Astrocyte (in vitro differentiated cells and primary cell): ENCODE data around the gene DIP2C. TPM values are rescaled to one million over a fixed set of nuclear protein-coding genes. Genes with fewer than 3 reads are reported as not detected.

ENCODE experiments used
- DNase-seq: peaks from one replicate; pipeline ENCODE4 v3.0.0-alpha.2; 2010; ENCODE audit warnings: low read depth
- FAIRE-seq: peaks from 2 replicates; lab custom pipeline; 2011; peaks lifted over from hg19 to GRCh38; lab: Jason Lieb, UNC
- H2AFZ ChIP-seq: 2 replicates; pipeline ENCODE4 v1.6.0; 2012; ENCODE audit warnings: low read depth, low read length, inconsistent platforms
- H3K27ac ChIP-seq: 2 replicates; pipeline ENCODE4 v1.5.1; 2011; ENCODE audit warnings: low read depth, low read length, inconsistent platforms
- H3K27me3 ChIP-seq: 2 replicates; pipeline ENCODE4 v1.6.0; 2011; ENCODE audit warnings: low read length, inconsistent platforms; ENCODE audit not compliant: insufficient read depth
- H3K36me3 ChIP-seq: 2 replicates; pipeline ENCODE4 v1.5.1; 2011; ENCODE audit warnings: low read length, inconsistent platforms; ENCODE audit not compliant: insufficient read depth
- H3K4me1 ChIP-seq: 2 replicates; pipeline ENCODE4 v1.5.1; 2011; ENCODE audit warnings: low read length, inconsistent platforms; ENCODE audit not compliant: insufficient read depth
- H3K4me2 ChIP-seq: 2 replicates; pipeline ENCODE4 v1.6.0; 2012; ENCODE audit warnings: low read length, inconsistent platforms
- H3K4me3 ChIP-seq: 2 replicates; pipeline ENCODE4 v1.5.1; 2011; ENCODE audit warnings: low read depth, mild to moderate bottlenecking, low read length, inconsistent platforms; ENCODE audit not compliant: insufficient read depth
- H3K79me2 ChIP-seq: 2 replicates; pipeline ENCODE4 v1.6.0; 2012; ENCODE audit warnings: mild to moderate bottlenecking, low read length, inconsistent platforms; ENCODE audit not compliant: insufficient read depth
- H3K9ac ChIP-seq: 2 replicates; pipeline ENCODE4 v1.6.0; 2012; ENCODE audit warnings: mild to moderate bottlenecking, low read length, inconsistent platforms
- H3K9me3 ChIP-seq: 2 replicates; pipeline ENCODE4 v1.5.1; 2012; ENCODE audit warnings: low read depth, mild to moderate bottlenecking, low read length, inconsistent platforms; ENCODE audit not compliant: insufficient read depth
- H4K20me1 ChIP-seq: 2 replicates; pipeline ENCODE4 v1.6.0; 2012; ENCODE audit warnings: low read length, inconsistent platforms; ENCODE audit not compliant: insufficient read depth
- H3K27ac Mint-ChIP-seq: one replicate; pipeline ENCODE4 v1.8.0; 2021; ENCODE audit warnings: mild to moderate bottlenecking, mixed read lengths; ENCODE audit not compliant: unreplicated experiment
- H3K27me3 Mint-ChIP-seq: one replicate; pipeline ENCODE4 v1.8.0; 2021; ENCODE audit warnings: low read depth, mixed read lengths; ENCODE audit not compliant: unreplicated experiment
- H3K36me3 Mint-ChIP-seq: one replicate; pipeline ENCODE4 v1.8.0; 2021; ENCODE audit warnings: low read depth, mixed read lengths; ENCODE audit not compliant: unreplicated experiment
- H3K4me1 Mint-ChIP-seq: one replicate; pipeline ENCODE4 v1.8.0; 2021; ENCODE audit warnings: low read depth, mixed read lengths; ENCODE audit not compliant: unreplicated experiment
- H3K4me3 Mint-ChIP-seq: one replicate; pipeline ENCODE4 v1.8.0; 2021; ENCODE audit warnings: mild to moderate bottlenecking, moderate library complexity, mixed read lengths; ENCODE audit not compliant: unreplicated experiment
- H3K9me3 Mint-ChIP-seq: one replicate; pipeline ENCODE4 v1.8.0; 2021; ENCODE audit warnings: mild to moderate bottlenecking, mixed read lengths; ENCODE audit not compliant: unreplicated experiment
- CTCF ChIP-seq: IDR thresholded peaks from 2 replicates; pipeline ENCODE4 v1.5.1; 2011; ENCODE audit warnings: low read depth, mild to moderate bottlenecking, inconsistent platforms, low read length, moderate library complexity; ENCODE audit not compliant: insufficient read depth
- EZH2 ChIP-seq: IDR thresholded peaks from 2 replicates; pipeline ENCODE4 v1.6.1; 2012; ENCODE audit warnings: mild to moderate bottlenecking, low read length, inconsistent platforms; ENCODE audit not compliant: insufficient read depth
- total RNA-seq: library from RNA; stranded (reverse); gene quantifications from 2 replicates; pipeline ENCODE4 v1.2.1, GENCODE V29; 2021

DIP2C gene
- total RNA-seq, 1 donor from 2014 or later = 27.3 TPM

GRCh38 chr10:289581-289980 lies 399.9 kb downstream of the DIP2C start:
- H4K20me1 ChIP-seq = peaks cover 14% of the 10 kb centered on the region
- no peak overlapping the region for H3K4me2 ChIP-seq
- H3K27me3 Mint-ChIP-seq = no peaks in the 10 kb centered on the region
- no peak overlapping the region for H3K27ac ChIP-seq
- DNase-seq = no peak
- peaks cover 7% of the 10 kb centered on the region for H3K36me3 ChIP-seq
- no peak overlapping the region for H3K4me3 ChIP-seq
- H3K4me3 Mint-ChIP-seq = no peak overlapping the region
- H3K9me3 ChIP-seq = no peaks in the 10 kb centered on the region
- TF ChIP-seq CTCF (no peak), EZH2 (no peak)
- no peak for FAIRE-seq
- peaks cover 3% of the 10 kb centered on the region for H3K4me1 ChIP-seq
- H3K79me2 ChIP-seq = peaks cover 3% of the 10 kb centered on the region
- H3K27me3 ChIP-seq = no peaks in the 10 kb centered on the region
- peaks cover 48% of the 10 kb centered on the region for H3K36me3 Mint-ChIP-seq
- no peak overlapping the region for H3K27ac Mint-ChIP-seq
- no peak overlapping the region for H2AFZ ChIP-seq
- H3K4me1 Mint-ChIP-seq = no peaks in the 10 kb centered on the region
- H3K9me3 Mint-ChIP-seq = no peaks in the 10 kb centered on the region
- H3K9ac ChIP-seq = no peak overlapping the region

GRCh38 chr10:288316-289200 lies 400.9 kb downstream of the DIP2C start:
- H3K4me3 Mint-ChIP-seq = no peak overlapping the region
- peaks cover 3% of the 10 kb centered on the region for H3K4me1 ChIP-seq
- no peaks in the 10 kb centered on the region for H3K9me3 Mint-ChIP-seq
- H3K4me2 ChIP-seq = no peak overlapping the region
- H3K27ac ChIP-seq = no peak overlapping the region
- peaks cover 2% of the 10 kb centered on the region for H3K79me2 ChIP-seq
- no peak overlapping the region for H2AFZ ChIP-seq
- TF ChIP-seq CTCF = no peak
- no peak for TF ChIP-seq EZH2
- H3K36me3 ChIP-seq = peaks cover 12% of the 10 kb centered on the region
- FAIRE-seq = no peak
- peaks cover 7% of the 10 kb centered on the region for H4K20me1 ChIP-seq
- H3K4me3 ChIP-seq = no peak overlapping the region
- no peaks in the 10 kb centered on the region for H3K27me3 ChIP-seq
- no peak overlapping the region for H3K9ac ChIP-seq
- H3K4me1 Mint-ChIP-seq = no peaks in the 10 kb centered on the region
- no peaks in the 10 kb centered on the region for H3K27me3 Mint-ChIP-seq
- H3K27ac Mint-ChIP-seq = peak overlapping the region; percentile 77
- peaks cover 54% of the 10 kb centered on the region for H3K36me3 Mint-ChIP-seq
- H3K9me3 ChIP-seq = no peaks in the 10 kb centered on the region
- no peak for DNase-seq

GRCh38 chr10:287814-288213 lies 401.7 kb downstream of the DIP2C start:
- no peak overlapping the region for H3K4me3 Mint-ChIP-seq
- no peak overlapping the region for H2AFZ ChIP-seq
- no peaks in the 10 kb centered on the region for H3K4me1 Mint-ChIP-seq
- H3K36me3 Mint-ChIP-seq = peaks cover 56% of the 10 kb centered on the region
- H3K9ac ChIP-seq = no peak overlapping the region
- no peak for FAIRE-seq
- no peak overlapping the region for H3K27ac ChIP-seq
- H4K20me1 ChIP-seq = peaks cover under 1% of the 10 kb centered on the region
- no peak for DNase-seq
- H3K36me3 ChIP-seq = peaks cover 16% of the 10 kb centered on the region
- no peak overlapping the region for H3K4me2 ChIP-seq
- H3K4me3 ChIP-seq = no peak overlapping the region
- no peaks in the 10 kb centered on the region for H3K79me2 ChIP-seq
- TF ChIP-seq CTCF (peak; percentile 37), EZH2 (no peak)
- H3K27ac Mint-ChIP-seq = peak overlapping the region; percentile 77
- H3K9me3 ChIP-seq = no peaks in the 10 kb centered on the region
- no peaks in the 10 kb centered on the region for H3K9me3 Mint-ChIP-seq
- no peaks in the 10 kb centered on the region for H3K27me3 Mint-ChIP-seq
- peaks cover 3% of the 10 kb centered on the region for H3K4me1 ChIP-seq
- no peaks in the 10 kb centered on the region for H3K27me3 ChIP-seq
